ENCODE measurements around the gene MFAP1. TPM values are rescaled to one million over a fixed set of nuclear protein-coding genes. Genes with fewer than 3 reads are reported as not detected.
"Not testable (repeated sequence)": the region's sequence is repeated elsewhere in the genome, so short reads cannot be mapped to it uniquely, and the experiment has no call there.

MFAP1 gene
- total RNA-seq, 1 donor from 2014 or later, result 13.5 TPM

DNA sequence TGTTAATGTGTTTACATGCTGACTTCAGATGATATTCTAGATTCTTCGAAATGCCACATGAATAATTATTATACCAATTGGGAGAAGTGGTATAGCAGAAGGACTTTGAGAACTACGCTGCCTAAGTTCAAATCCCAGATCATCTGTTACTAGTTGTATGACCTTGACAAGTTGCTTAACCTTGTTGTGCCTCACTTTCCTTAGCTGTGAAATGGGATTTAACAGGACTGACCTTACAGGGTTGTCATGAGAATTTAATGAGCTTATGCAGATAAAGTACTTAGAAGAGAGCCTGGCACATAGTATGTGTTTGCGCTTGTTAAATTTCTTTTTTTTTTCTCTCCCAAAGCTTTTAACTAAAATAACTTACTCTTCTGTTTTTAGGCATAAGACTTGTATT lies 26.8 kb upstream of the MFAP1 start:
- peaks cover 0 to 17% of the 10 kb centered on the region in 2 donors for H3K36me3 ChIP-seq
- intact Hi-C loops (cut with DNase I), result no loop called here
- H3K9me3 ChIP-seq, result no peaks in the 10 kb centered on the region
- no peak for DNase-seq (ENCODE audit: extremely low spot score in 2 of 2)
- TF ChIP-seq POLR2AphosphoS5 (IDR thresholded peaks at IDR 0.05; ENCODE audit: insufficient read depth in 1 of 2, low read depth in 1 of 2) (no peak), POLR2A (IDR thresholded peaks at IDR 0.05) (no peak)
- TF ChIP-seq, protein P1, sequence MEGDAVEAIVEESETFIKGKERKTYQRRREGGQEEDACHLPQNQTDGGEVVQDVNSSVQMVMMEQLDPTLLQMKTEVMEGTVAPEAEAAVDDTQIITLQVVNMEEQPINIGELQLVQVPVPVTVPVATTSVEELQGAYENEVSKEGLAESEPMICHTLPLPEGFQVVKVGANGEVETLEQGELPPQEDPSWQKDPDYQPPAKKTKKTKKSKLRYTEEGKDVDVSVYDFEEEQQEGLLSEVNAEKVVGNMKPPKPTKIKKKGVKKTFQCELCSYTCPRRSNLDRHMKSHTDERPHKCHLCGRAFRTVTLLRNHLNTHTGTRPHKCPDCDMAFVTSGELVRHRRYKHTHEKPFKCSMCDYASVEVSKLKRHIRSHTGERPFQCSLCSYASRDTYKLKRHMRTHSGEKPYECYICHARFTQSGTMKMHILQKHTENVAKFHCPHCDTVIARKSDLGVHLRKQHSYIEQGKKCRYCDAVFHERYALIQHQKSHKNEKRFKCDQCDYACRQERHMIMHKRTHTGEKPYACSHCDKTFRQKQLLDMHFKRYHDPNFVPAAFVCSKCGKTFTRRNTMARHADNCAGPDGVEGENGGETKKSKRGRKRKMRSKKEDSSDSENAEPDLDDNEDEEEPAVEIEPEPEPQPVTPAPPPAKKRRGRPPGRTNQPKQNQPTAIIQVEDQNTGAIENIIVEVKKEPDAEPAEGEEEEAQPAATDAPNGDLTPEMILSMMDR (IDR thresholded peaks at IDR 0.05), result no peak
- no peak overlapping the region for H3K27ac ChIP-seq
- H3K4me3 ChIP-seq, result no peak overlapping the region
- no peaks in the 10 kb centered on the region for H3K27me3 ChIP-seq
- H3K4me1 ChIP-seq, result no peaks in the 10 kb centered on the region

DNA sequence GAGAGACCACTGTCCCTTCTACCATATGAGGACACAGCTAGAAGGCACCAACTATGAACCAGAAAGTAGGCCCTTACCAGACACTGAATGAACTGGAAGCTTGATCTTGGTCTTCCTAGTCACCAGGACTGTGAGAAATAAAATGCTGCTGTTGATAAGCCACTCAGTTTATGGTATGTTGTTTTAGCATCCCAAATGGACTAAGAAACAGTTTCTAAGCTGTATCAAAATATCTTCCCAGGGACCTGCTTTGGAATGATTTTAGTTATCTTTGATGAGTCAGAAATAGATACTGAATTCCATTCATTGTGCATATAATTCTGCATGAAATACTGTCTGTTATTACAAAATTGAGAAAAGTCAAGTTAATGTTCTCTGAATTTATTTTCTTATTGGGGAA lies 20.9 kb upstream of the MFAP1 start:
- Histone ChIP-seq H3K36me3 (no peaks in the 10 kb centered on the region), H3K27me3 (no peaks in the 10 kb centered on the region)
- TF ChIP-seq, protein P1 (IDR thresholded peaks at IDR 0.05), result no peak
- no peak for TF ChIP-seq POLR2AphosphoS5 (IDR thresholded peaks at IDR 0.05; ENCODE audit: insufficient read depth in 1 of 2, low read depth in 1 of 2)

DNA sequence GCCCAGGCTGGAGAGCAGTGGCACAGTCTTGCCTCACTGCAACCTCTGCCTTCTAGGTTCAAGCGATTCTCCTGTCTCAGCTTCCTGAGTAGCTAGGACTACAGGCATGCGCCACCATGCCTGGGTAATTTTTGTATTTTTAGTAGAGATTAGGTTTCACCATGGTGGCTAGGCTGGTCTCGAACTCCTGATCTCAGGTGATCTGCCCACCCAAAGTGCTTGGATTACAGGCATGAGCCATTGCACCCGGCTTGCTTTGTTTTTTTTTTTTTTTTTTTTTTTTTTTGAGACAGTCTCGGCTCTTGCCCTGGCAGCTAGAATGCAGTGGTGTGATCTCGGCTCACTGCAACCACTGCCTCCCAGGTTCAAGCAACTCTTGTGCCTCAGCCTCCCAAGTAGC lies 8.0 kb upstream of the MFAP1 start:
- H3K27ac ChIP-seq; H3K27me3 ChIP-seq; H3K4me3 ChIP-seq; H3K36me3 ChIP-seq; DNase-seq (ENCODE audit: extremely low spot score in 2 of 2); intact Hi-C loops (cut with DNase I); H3K9me3 ChIP-seq; H3K4me1 ChIP-seq: not testable (repeated sequence)

More for the DNA sequence above, 20.9 kb upstream of the MFAP1 start:
- Histone ChIP-seq H3K27ac (no peak overlapping the region), H3K4me3 (no peak overlapping the region), H3K4me1 (no peaks in the 10 kb centered on the region), H3K9me3 (no peaks in the 10 kb centered on the region)
- intact Hi-C loops (cut with DNase I), result no loop called here
- DNase-seq (ENCODE audit: extremely low spot score in 2 of 2), result no peak

DNA sequence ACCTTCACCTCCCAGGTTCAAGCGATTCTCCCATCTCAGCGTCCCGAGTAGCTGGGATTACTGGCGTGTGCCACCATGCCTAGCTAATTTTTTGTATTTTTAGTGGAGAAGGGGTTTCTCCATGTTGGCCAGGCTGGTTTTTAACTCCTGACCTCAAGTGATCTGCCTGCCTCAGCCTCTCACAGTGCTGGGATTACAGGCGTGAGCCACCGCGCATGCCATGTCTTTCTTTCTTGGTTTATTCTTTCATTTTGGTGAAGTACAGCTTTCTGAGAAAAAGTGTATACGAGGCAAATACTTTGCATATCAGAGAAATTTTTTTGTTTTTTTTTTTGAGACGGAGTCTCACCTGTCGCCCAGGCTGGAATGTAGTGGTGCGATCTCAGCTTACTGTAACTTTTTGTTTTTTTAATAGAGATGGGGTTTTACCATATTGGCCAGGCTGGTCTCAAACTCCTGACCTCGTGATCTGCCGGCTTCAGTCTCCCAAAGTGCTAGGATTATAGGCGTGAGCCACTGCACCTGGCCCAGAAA lies 7.1 kb upstream of the MFAP1 start:
- intact Hi-C loops (cut with DNase I); H3K4me3 ChIP-seq: not testable (repeated sequence)

DNA sequence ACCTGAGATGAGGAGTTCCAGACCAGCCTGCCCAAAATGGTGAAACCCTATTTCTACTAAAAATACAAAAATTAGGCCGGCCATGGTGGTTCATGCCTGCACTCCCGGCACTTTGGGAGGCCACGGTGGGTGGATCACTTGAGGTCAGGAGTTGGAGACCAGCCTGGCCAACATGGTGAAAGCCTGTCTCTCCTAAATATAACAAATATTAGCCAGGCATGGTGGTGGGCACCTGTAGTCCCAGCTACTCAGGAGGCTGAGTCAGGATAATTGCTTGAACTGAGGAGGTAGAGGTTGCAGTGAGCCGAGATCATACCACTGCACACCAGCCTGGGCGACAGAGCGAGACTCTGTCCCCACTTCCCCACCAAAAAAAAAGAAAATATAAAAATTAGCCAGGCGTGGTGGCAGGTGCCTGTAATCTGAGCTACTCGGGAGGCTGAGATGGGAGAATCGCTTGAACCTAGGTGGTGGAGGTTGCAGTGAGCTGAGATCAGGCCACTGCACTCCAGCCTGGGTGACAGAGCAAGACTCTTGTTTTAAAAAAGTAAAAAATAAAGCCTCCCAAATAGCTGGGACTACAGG lies 6.3 kb upstream of the MFAP1 start:
- H3K36me3 ChIP-seq; DNase-seq (ENCODE audit: extremely low spot score in 2 of 2); H3K4me3 ChIP-seq; H3K27ac ChIP-seq; intact Hi-C loops (cut with DNase I); H3K27me3 ChIP-seq; H3K9me3 ChIP-seq: not testable (repeated sequence)
- peaks cover 23% of the 10 kb centered on the region for H3K4me1 ChIP-seq

More for the DNA sequence above, 7.1 kb upstream of the MFAP1 start:
- H3K36me3 ChIP-seq; H3K9me3 ChIP-seq; H3K27me3 ChIP-seq; DNase-seq (ENCODE audit: extremely low spot score in 2 of 2); H3K27ac ChIP-seq: not testable (repeated sequence)
- peaks cover 16% of the 10 kb centered on the region for H3K4me1 ChIP-seq

DNA sequence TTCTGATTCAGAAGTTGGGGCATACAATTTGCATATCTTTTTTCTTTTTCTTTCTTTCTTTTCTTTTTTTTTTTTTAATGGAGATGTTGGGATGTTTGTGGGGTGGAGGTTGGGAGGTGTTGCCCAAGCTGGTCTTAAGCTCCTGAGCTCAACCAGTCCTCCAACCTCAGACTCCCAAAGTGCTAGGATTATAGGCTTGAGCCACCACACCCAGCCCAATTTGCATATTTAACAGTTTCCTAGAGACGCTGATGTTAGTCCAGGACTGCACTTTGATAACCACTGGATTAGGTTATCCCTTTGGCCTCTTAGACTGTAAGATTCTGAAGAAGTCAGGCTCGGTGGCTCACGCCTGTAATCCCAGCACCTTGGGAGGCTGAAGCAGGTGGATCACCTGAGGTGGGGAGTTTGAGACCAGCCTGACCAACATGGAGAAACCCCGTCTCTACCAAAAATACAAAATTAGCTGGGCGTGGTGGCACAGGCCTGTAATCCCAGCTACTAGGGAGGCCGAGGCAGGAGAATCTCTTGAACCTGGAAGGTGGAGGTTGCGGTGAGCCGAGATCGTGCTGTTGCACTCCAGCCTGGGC lies 5.6 kb upstream of the MFAP1 start:
- H3K36me3 ChIP-seq; intact Hi-C loops (cut with DNase I); H3K27ac ChIP-seq; DNase-seq (ENCODE audit: extremely low spot score in 2 of 2); H3K9me3 ChIP-seq; H3K4me3 ChIP-seq; H3K27me3 ChIP-seq: not testable (repeated sequence)
- H3K4me1 ChIP-seq, result peaks cover 23% of the 10 kb centered on the region

DNA sequence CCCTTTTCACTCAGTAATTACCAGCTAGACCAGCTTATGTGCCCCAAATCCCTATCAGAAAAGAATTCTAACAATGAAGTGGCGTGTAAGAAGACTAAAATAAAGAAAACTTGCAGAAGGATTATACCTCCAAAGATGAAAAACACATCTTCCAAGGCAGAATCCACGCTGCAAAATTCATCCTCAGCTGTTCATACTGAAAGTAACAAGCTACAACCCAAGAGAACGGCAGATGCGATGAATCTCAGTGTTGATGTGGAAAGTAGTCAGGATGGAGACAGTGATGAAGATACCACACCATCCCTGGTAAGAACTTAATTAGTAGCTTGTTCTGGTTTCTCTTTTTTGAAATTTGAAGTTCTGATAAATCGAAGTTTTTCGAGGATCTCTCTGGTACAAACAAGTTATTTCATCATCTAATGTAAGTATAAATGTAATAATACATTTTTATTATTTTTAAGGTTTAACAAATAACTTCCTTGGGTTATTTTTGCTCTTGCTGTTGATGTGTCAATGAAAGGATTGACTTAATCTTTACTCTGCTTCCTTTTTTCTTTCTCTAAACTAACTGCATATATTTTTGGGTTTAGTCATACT lies 3.7 kb upstream of the MFAP1 start:
- Histone ChIP-seq H3K9me3 (no peaks in the 10 kb centered on the region), H3K4me3 (no peak overlapping the region), H3K4me1 (peaks cover 30% of the 10 kb centered on the region), H3K36me3 (no peaks in the 10 kb centered on the region), H3K27me3 (no peaks in the 10 kb centered on the region), H3K27ac (no peak overlapping the region)
- intact Hi-C loops (cut with DNase I), result no loop called here
- DNase-seq (ENCODE audit: extremely low spot score in 2 of 2), result no peak
- TF ChIP-seq, protein P1 (IDR thresholded peaks at IDR 0.05), result no peak
- TF ChIP-seq POLR2A (IDR thresholded peaks at IDR 0.05), result no peak

All from vagina (tissue), 2 donors.